T-helper 17 cell (primary cell): Measurements from ENCODE around the gene KLHL28. TPM values are rescaled to one million over a fixed set of nuclear protein-coding genes. Genes with fewer than 3 reads are reported as not detected.

Experiments
- total RNA-seq, 4 donors: library from RNA in 2 of 4; stranded (reverse) in 2 of 4; gene quantifications; one replicate each; pipeline ENCODE4 v1.2.3 and lab custom pipeline; 2022 to 2026

Gene KLHL28
- total RNA-seq, 2 donors from 2014 or later = 53.3 to 59.2 TPM

Other genes starting within 250 kb of the KLHL28 start
- gene TOGARAM1, start 243 bp upstream of the KLHL28 start, total RNA-seq = 10 to 100 TPM; 16.8 to 17.4 TPM
- gene PRPF39, start 122.2 kb upstream of the KLHL28 start, total RNA-seq = 10 to 100 TPM; 62.7 to 65.5 TPM
- 10 to 100 TPM; 30.1 to 31.4 TPM for gene FKBP3, start 172.5 kb upstream of the KLHL28 start, total RNA-seq
- gene FANCM, start 174.0 kb upstream of the KLHL28 start, total RNA-seq = 1 to 10 TPM; 7.9 to 8.9 TPM